Endothelial cell of umbilical vein (primary cell): ENCODE results near the gene CHST11. TPM values are rescaled to one million over a fixed set of nuclear protein-coding genes. Genes with fewer than 3 reads are reported as not detected.
A peak's percentile ranks its signal among the peaks of the same experiment; 100 is the strongest.

Experiments
- BruUV-seq: library from RNA; stranded (reverse); fragments of 400-500 nt; replicated peaks from 2 replicates; lab custom pipeline; 2021; lab: Mats Ljungman, UMichigan
- CTCF ChIA-PET: fragments of 300-600, 350-600 bp; sonication (Branson Sonifier 250); formaldehyde crosslinking; loops from one replicate; lab custom pipeline; 2021; ENCODE audit warnings: antibody characterized with exemption, inconsistent platforms; lab: Charles Lee
- POLR2A ChIA-PET: fragments of 300-600, 350-600 bp; sonication (Branson Sonifier 250); formaldehyde crosslinking; loops from one replicate; lab custom pipeline; 2021; ENCODE audit warnings: antibody characterized with exemption, inconsistent platforms; lab: Charles Lee
- DNase-seq: peaks from one replicate; pipeline ENCODE4 v3.0.0-alpha.2; 2011; ENCODE audit warnings: low read depth, low spot score
- FAIRE-seq: peaks from 2 replicates; lab custom pipeline; 2011; peaks lifted over from hg19 to GRCh38; lab: Jason Lieb, UNC
- H2AFZ ChIP-seq: 2 replicates; pipeline ENCODE4 v1.6.0; 2012; ENCODE audit warnings: low read depth, low read length, control low read depth, inconsistent platforms
- H3K27ac ChIP-seq: 2 replicates; pipeline ENCODE4 v1.5.1; 2011; ENCODE audit warnings: low read depth, mild to moderate bottlenecking, control low read depth, low read length, moderate library complexity; ENCODE audit not compliant: insufficient read depth
- H3K27me3 ChIP-seq, 2 experiments: 2 replicates each; pipeline versions ENCODE4 v1.6.0 to v1.6.1; 2011; ENCODE audit warnings: low read length in 2 of 2, mixed read lengths in 1 of 2; ENCODE audit not compliant: control insufficient read depth in 2 of 2, insufficient read depth in 2 of 2
- H3K36me3 ChIP-seq, 2 experiments: 2 replicates in 1 of 2; 3 replicates in 1 of 2; pipeline ENCODE4 v1.5.1; 2011; ENCODE audit warnings: low read length in 2 of 2, mild to moderate bottlenecking in 1 of 2, moderate library complexity in 1 of 2; ENCODE audit not compliant: control insufficient read depth in 2 of 2, insufficient read depth in 2 of 2; ENCODE audit errors: extremely low read depth in 1 of 2
- H3K4me1 ChIP-seq: 3 replicates; pipeline ENCODE4 v1.5.1; 2011; ENCODE audit warnings: mild to moderate bottlenecking, low read length; ENCODE audit not compliant: control insufficient read depth, insufficient read depth; ENCODE audit errors: extremely low read depth
- H3K4me2 ChIP-seq: 2 replicates; pipeline ENCODE4 v1.6.1; 2011; ENCODE audit warnings: low read length, control low read depth, mixed read lengths; ENCODE audit not compliant: insufficient read depth
- H3K4me3 ChIP-seq, 3 experiments: fragments of 200-600 bp in 1 of 3; sonication (generic), shearing (Covaris generic) in 1 of 3; replicated peaks in 1 of 3; 2 replicates each; pipeline ENCODE4 v1.5.1; 2011 to 2016; ENCODE audit warnings: control low read depth in 3 of 3, low read length in 3 of 3, mild to moderate bottlenecking in 2 of 3, inconsistent platforms in 1 of 3, low read depth in 1 of 3, moderate library complexity in 1 of 3; ENCODE audit not compliant: insufficient read depth in 1 of 3
- H3K79me2 ChIP-seq: 2 replicates; pipeline ENCODE4 v1.6.0; 2012; ENCODE audit warnings: low read length, inconsistent platforms; ENCODE audit not compliant: control insufficient read depth, insufficient read depth
- H3K9ac ChIP-seq: replicated peaks from 2 replicates; pipeline ENCODE3; 2011; ENCODE audit warnings: low read length, control low read depth; ENCODE audit not compliant: insufficient read depth; ENCODE audit errors: extremely low read depth
- H3K9me1 ChIP-seq: replicated peaks from 3 replicates; pipeline ENCODE4 v1.6.0; 2011; ENCODE audit warnings: mild to moderate bottlenecking, low read length; ENCODE audit not compliant: control insufficient read depth, insufficient read depth; ENCODE audit errors: extremely low read depth
- H3K9me3 ChIP-seq: replicated peaks from 2 replicates; pipeline ENCODE4 v1.5.1; 2012; ENCODE audit warnings: low read length, inconsistent platforms; ENCODE audit not compliant: control insufficient read depth, insufficient read depth
- H4K20me1 ChIP-seq: replicated peaks from 2 replicates; pipeline ENCODE3; 2011; ENCODE audit warnings: mild to moderate bottlenecking, low read length; ENCODE audit not compliant: control insufficient read depth, insufficient read depth; ENCODE audit errors: extremely low read depth
- CTCF ChIP-seq, 2 donors: IDR thresholded peaks; 1 replicate in 1 of 2; 2 replicates in 1 of 2; pipeline ENCODE4 v1.5.1; 2011; ENCODE audit warnings: low read length in 2 of 2, mild to moderate bottlenecking in 2 of 2, moderate library complexity in 2 of 2, control low read depth in 1 of 2, inconsistent platforms in 1 of 2, low read depth in 1 of 2; ENCODE audit not compliant: insufficient read depth in 1 of 2; ENCODE audit errors: extremely low read depth in 1 of 2
- EZH2 ChIP-seq: IDR thresholded peaks from 2 replicates; pipeline ENCODE4 v1.6.1; 2012; ENCODE audit warnings: borderline replicate concordance, low read depth, mild to moderate bottlenecking, moderate library complexity, low read length, inconsistent platforms; ENCODE audit not compliant: severe bottlenecking
- FOS ChIP-seq: IDR thresholded peaks from 2 replicates; pipeline ENCODE4 v1.6.1; 2011; ENCODE audit warnings: mild to moderate bottlenecking, low read length, moderate library complexity, borderline replicate concordance; ENCODE audit not compliant: insufficient read depth
- GATA2 ChIP-seq: IDR thresholded peaks from 2 replicates; pipeline ENCODE4 v1.7.0; 2011; ENCODE audit warnings: low read depth, mild to moderate bottlenecking, moderate library complexity, mixed read lengths, low read length; ENCODE audit not compliant: insufficient read length, insufficient read depth
- JUN ChIP-seq: IDR thresholded peaks from 2 replicates; pipeline ENCODE4 v1.6.1; 2011; ENCODE audit warnings: borderline replicate concordance, low read depth; ENCODE audit not compliant: insufficient read length, insufficient read depth
- MAX ChIP-seq: IDR thresholded peaks from 2 replicates; pipeline ENCODE4 v1.6.1; 2011; ENCODE audit not compliant: insufficient read depth, insufficient read length
- MYC ChIP-seq: IDR thresholded peaks from one replicate; pipeline ENCODE4 v1.6.1; 2011; ENCODE audit warnings: mild to moderate bottlenecking, low read depth, low read length
- POLR2A ChIP-seq: IDR thresholded peaks from 2 replicates; pipeline ENCODE4 v1.6.1; 2012; ENCODE audit warnings: low read depth, mild to moderate bottlenecking, control low read depth, low read length
- POLR2AphosphoS5 ChIP-seq: IDR thresholded peaks from 2 replicates; pipeline ENCODE4 v1.6.1; 2012; ENCODE audit warnings: low read depth, mild to moderate bottlenecking, control low read depth, low read length, moderate library complexity; ENCODE audit not compliant: insufficient read depth
- dilution Hi-C: fragments of 300-500 bp; cut with MboI; formaldehyde crosslinking; loops from one replicate; pipeline ENCODE4 v1.15.0; 2019; ENCODE audit warnings: low sequenced_read_pairs; ENCODE audit not compliant: extremely low pct_ligation_motif_present
- intact Hi-C: fragments of 100-400 bp; cut with micrococcal nuclease; formaldehyde crosslinking; loops from one replicate; pipeline ENCODE4 v1.10.0; 2022
- polyA plus RNA-seq, 4 experiments: library from polyadenylated mRNA; depleted of rRNA in 3 of 4; stranded (reverse) in 3 of 4; unstranded in 1 of 4; fragments of >200 nt; gene quantifications; 2 replicates each; pipeline versions ENCODE4 v1.2.1 to v1.2.3, GENCODE V29; 2011 to 2012; ENCODE audit warnings: missing spikeins in 1 of 4
- total RNA-seq: library from RNA; stranded (reverse); gene quantifications from 2 replicates; pipeline ENCODE4 v1.2.3, GENCODE V29; 2021

CHST11 gene
- total and polyA plus RNA-seq, 2 donors (not counting 3 experiments of a cell fraction or from before 2014, with no cell fraction given) = 19.7 to 20.9 TPM

- H4K20me1 ChIP-seq = no peaks in the 10 kb centered on the region
- FAIRE-seq = peak; percentile 62
- H3K27me3 ChIP-seq = no peaks in the 10 kb centered on the region
- H3K36me3 ChIP-seq = no peaks in the 10 kb centered on the region
- H3K9me1 ChIP-seq = no peaks in the 10 kb centered on the region
- TF ChIP-seq CTCF (IDR thresholded peaks at IDR 0.05; ENCODE audit: extremely low read depth in 1 of 2, insufficient read depth in 1 of 2, low read depth in 1 of 2, low read length in 2 of 2) (no peak), FOS (peak; percentile 48)
- ChIA-PET POLR2A (no interaction called here), CTCF (interaction anchor here (0.6 to 2.2 kb wide), 6 partner anchors 9 to 575 kb away, joined by 3 to 6 read pairs (median 3); no protein-coding TSS in a partner anchor)
- no peak overlapping the region for H3K9ac ChIP-seq
- no peaks in the 10 kb centered on the region for H3K79me2 ChIP-seq
- peak overlapping the region; percentile 25 for H3K4me2 ChIP-seq
- no peak overlapping the region for H3K27ac ChIP-seq
- no peak overlapping the region for H2AFZ ChIP-seq
- peak; percentile 59 for DNase-seq
- intact Hi-C loops = no loop called here
- dilution Hi-C loops = no loop called here
- H3K4me1 ChIP-seq = peaks cover 6% of the 10 kb centered on the region
- no TSS peak for BruUV-seq
- no peak overlapping the region for H3K4me3 ChIP-seq
- no peaks in the 10 kb centered on the region for H3K9me3 ChIP-seq
Measured at GRCh38 chr12:104420868-104421267, 35.9 kb upstream of the CHST11 start.

GRCh38 chr12:104421343-104421742, 35.4 kb upstream of the CHST11 start:
- ChIA-PET CTCF (interaction anchor here (0.7 to 2.2 kb wide), 4 partner anchors 13 to 40 kb away, joined by 3 to 6 read pairs (median 4); no protein-coding TSS in a partner anchor), POLR2A (no interaction called here)
- FAIRE-seq (no peak), DNase-seq (no peak)
- Histone ChIP-seq H3K27ac (no peak overlapping the region), H3K9ac (no peak overlapping the region), H3K27me3 (no peaks in the 10 kb centered on the region), H3K9me3 (no peaks in the 10 kb centered on the region), H3K9me1 (no peaks in the 10 kb centered on the region), H3K79me2 (no peaks in the 10 kb centered on the region), H3K4me1 (peaks cover 6% of the 10 kb centered on the region), H2AFZ (no peak overlapping the region), H3K36me3 (no peaks in the 10 kb centered on the region), H3K4me3 (no peak overlapping the region), H3K4me2 (no peak overlapping the region), H4K20me1 (no peaks in the 10 kb centered on the region)
- TF ChIP-seq POLR2A = no peak
- TF ChIP-seq MAX = no peak
- no peak for TF ChIP-seq MYC
- TF ChIP-seq GATA2 = no peak
- TF ChIP-seq JUN = no peak
- no peak for TF ChIP-seq EZH2
- TF ChIP-seq CTCF (IDR thresholded peaks at IDR 0.05; ENCODE audit: extremely low read depth in 1 of 2, insufficient read depth in 1 of 2, low read depth in 1 of 2, low read length in 2 of 2) = no peak
- no peak for TF ChIP-seq POLR2AphosphoS5
- no peak for TF ChIP-seq FOS
- no TSS peak for BruUV-seq
- dilution Hi-C loops = no loop called here
- intact Hi-C loops = no loop called here
